Activated naive CD4-positive, alpha-beta T cell treated with anti-CD3 and anti-CD28 coated beads, Interleukin-2, amount 10 ng/mL, durations not matched to agents 7 days and 5 days (primary cell): ENCODE measurements around the gene GTPBP4.
A peak's percentile ranks its signal among the peaks of the same experiment; 100 is the strongest.

Source experiments
- CTCF ChIA-PET: fragments of 350-600 bp; sonication (Branson Sonifier 250); formaldehyde crosslinking; loops from one replicate; lab custom pipeline; 2021; ENCODE audit warnings: antibody characterized with exemption; lab: Charles Lee
- DNase-seq: peaks from one replicate; pipeline ENCODE4 v3.0.0-alpha.2; 2020
- H3K27ac Mint-ChIP-seq: one replicate; pipeline ENCODE4 v1.8.0; 2021; ENCODE audit warnings: mild to moderate bottlenecking, moderate library complexity, mixed read lengths
- H3K27me3 Mint-ChIP-seq: one replicate; pipeline ENCODE4 v1.8.0; 2021; ENCODE audit warnings: mild to moderate bottlenecking, mixed read lengths
- H3K36me3 Mint-ChIP-seq: one replicate; pipeline ENCODE4 v1.8.0; 2021; ENCODE audit warnings: mixed read lengths
- H3K4me1 Mint-ChIP-seq: one replicate; pipeline ENCODE4 v1.8.0; 2021; ENCODE audit warnings: mixed read lengths
- H3K4me3 Mint-ChIP-seq: one replicate; pipeline ENCODE4 v1.8.0; 2021; ENCODE audit warnings: mild to moderate bottlenecking, moderate library complexity, mixed read lengths
- H3K9me3 Mint-ChIP-seq: one replicate; pipeline ENCODE4 v1.8.0; 2021; ENCODE audit warnings: mixed read lengths

The GTPBP4 gene

GRCh38 chr10:987870-988666, at the start of gene GTPBP4:
Gene GTPBP4 (plus strand): TSS chr10:988434. CDS start chr10:988480, 46 bp downstream.
- CTCF ChIA-PET, result no interaction called here
- H3K27me3 Mint-ChIP-seq, result no peaks in the 10 kb centered on the region
- H3K4me1 Mint-ChIP-seq, result peaks cover 36% of the 10 kb centered on the region
- H3K4me3 Mint-ChIP-seq, result peak within 1 kb of the TSS; percentile 99
- peaks cover 19% of the 10 kb centered on the region for H3K36me3 Mint-ChIP-seq
- peak within 1 kb of the TSS; percentile 95 for H3K27ac Mint-ChIP-seq
- H3K9me3 Mint-ChIP-seq, result no peaks in the 10 kb centered on the region
- peak; percentile 99 for DNase-seq

GRCh38 chr10:938941-939678, 49.1 kb upstream of the GTPBP4 start:
- peak; percentile 31 for DNase-seq
- Mint-ChIP-seq H3K4me3 (no peak overlapping the region), H3K27ac (peak overlapping the region; percentile 64), H3K9me3 (no peaks in the 10 kb centered on the region), H3K36me3 (no peaks in the 10 kb centered on the region), H3K27me3 (peaks cover 8% of the 10 kb centered on the region), H3K4me1 (peaks cover 30% of the 10 kb centered on the region)
- CTCF ChIA-PET, result no interaction called here

- no peak overlapping the region for H3K27ac Mint-ChIP-seq
- CTCF ChIA-PET, result no interaction called here
- peaks cover 37% of the 10 kb centered on the region for H3K4me1 Mint-ChIP-seq
- no peaks in the 10 kb centered on the region for H3K36me3 Mint-ChIP-seq
- DNase-seq, result no peak
- H3K9me3 Mint-ChIP-seq, result no peaks in the 10 kb centered on the region
- no peak overlapping the region for H3K4me3 Mint-ChIP-seq
- peaks cover 6% of the 10 kb centered on the region for H3K27me3 Mint-ChIP-seq
These were observed 44.8 kb upstream of the GTPBP4 start for GRCh38 chr10:943334-944033.

- Mint-ChIP-seq H3K27ac (peak overlapping the region; percentile 51), H3K4me1 (peaks cover 29% of the 10 kb centered on the region), H3K4me3 (no peak overlapping the region), H3K9me3 (no peaks in the 10 kb centered on the region), H3K36me3 (no peaks in the 10 kb centered on the region), H3K27me3 (peaks cover 9% of the 10 kb centered on the region)
- DNase-seq, result peak; percentile 61
- CTCF ChIA-PET, result no interaction called here
These were observed 44.0 kb upstream of the GTPBP4 start for GRCh38 chr10:944034-944831.

- CTCF ChIA-PET, result no interaction called here
- Mint-ChIP-seq H3K4me1 (peaks cover 22% of the 10 kb centered on the region), H3K4me3 (no peak overlapping the region), H3K27me3 (peaks cover 10% of the 10 kb centered on the region), H3K27ac (no peak overlapping the region), H3K36me3 (no peaks in the 10 kb centered on the region), H3K9me3 (no peaks in the 10 kb centered on the region)
- DNase-seq, result no peak
These were observed 42.5 kb upstream of the GTPBP4 start for GRCh38 chr10:945778-946177.

- CTCF ChIA-PET, result no interaction called here
- no peak overlapping the region for H3K4me3 Mint-ChIP-seq
- no peak for DNase-seq
- H3K36me3 Mint-ChIP-seq, result no peaks in the 10 kb centered on the region
- no peak overlapping the region for H3K27ac Mint-ChIP-seq
- H3K27me3 Mint-ChIP-seq, result peaks cover 10% of the 10 kb centered on the region
- H3K9me3 Mint-ChIP-seq, result no peaks in the 10 kb centered on the region
- peaks cover 20% of the 10 kb centered on the region for H3K4me1 Mint-ChIP-seq
These were observed 41.2 kb upstream of the GTPBP4 start for GRCh38 chr10:947051-947450.

- peaks cover 15% of the 10 kb centered on the region for H3K4me1 Mint-ChIP-seq
- no peak overlapping the region for H3K4me3 Mint-ChIP-seq
- no peaks in the 10 kb centered on the region for H3K9me3 Mint-ChIP-seq
- no peak for DNase-seq
- CTCF ChIA-PET, result no interaction called here
- H3K36me3 Mint-ChIP-seq, result no peaks in the 10 kb centered on the region
- H3K27ac Mint-ChIP-seq, result no peak overlapping the region
- H3K27me3 Mint-ChIP-seq, result peaks cover 10% of the 10 kb centered on the region
These were observed 40.4 kb upstream of the GTPBP4 start for GRCh38 chr10:947881-948280.

GRCh38 chr10:948347-948746, 39.9 kb upstream of the GTPBP4 start:
- Mint-ChIP-seq H3K27ac (no peak overlapping the region), H3K36me3 (no peaks in the 10 kb centered on the region)
- CTCF ChIA-PET, result no interaction called here

GRCh38 chr10:949446-949845, 38.8 kb upstream of the GTPBP4 start:
- Mint-ChIP-seq H3K27ac (no peak overlapping the region), H3K36me3 (no peaks in the 10 kb centered on the region), H3K9me3 (no peaks in the 10 kb centered on the region), H3K4me3 (no peak overlapping the region), H3K4me1 (peaks cover 5% of the 10 kb centered on the region), H3K27me3 (peaks cover 20% of the 10 kb centered on the region)
- CTCF ChIA-PET, result no interaction called here
- DNase-seq, result no peak

More at GRCh38 chr10:948347-948746, 39.9 kb upstream of the GTPBP4 start:
- no peak for DNase-seq
- H3K4me1 Mint-ChIP-seq, result peaks cover 15% of the 10 kb centered on the region
- H3K4me3 Mint-ChIP-seq, result no peak overlapping the region
- no peaks in the 10 kb centered on the region for H3K9me3 Mint-ChIP-seq
- peaks cover 10% of the 10 kb centered on the region for H3K27me3 Mint-ChIP-seq

GRCh38 chr10:953836-954235, 34.4 kb upstream of the GTPBP4 start:
- Mint-ChIP-seq H3K36me3 (no peaks in the 10 kb centered on the region), H3K27me3 (peaks cover 20% of the 10 kb centered on the region), H3K9me3 (no peaks in the 10 kb centered on the region), H3K27ac (peak overlapping the region; percentile 31), H3K4me1 (no peaks in the 10 kb centered on the region), H3K4me3 (no peak overlapping the region)
- CTCF ChIA-PET, result no interaction called here
- DNase-seq, result no peak

- Mint-ChIP-seq H3K4me1 (no peaks in the 10 kb centered on the region), H3K27ac (no peak overlapping the region), H3K9me3 (no peaks in the 10 kb centered on the region), H3K36me3 (no peaks in the 10 kb centered on the region), H3K4me3 (no peak overlapping the region), H3K27me3 (peaks cover 24% of the 10 kb centered on the region)
- no peak for DNase-seq
- CTCF ChIA-PET, result no interaction called here
These were observed 33.8 kb upstream of the GTPBP4 start for GRCh38 chr10:954396-954795.

- Mint-ChIP-seq H3K4me1 (no peaks in the 10 kb centered on the region), H3K36me3 (no peaks in the 10 kb centered on the region), H3K9me3 (no peaks in the 10 kb centered on the region), H3K27me3 (peaks cover 30% of the 10 kb centered on the region), H3K27ac (no peak overlapping the region), H3K4me3 (no peak overlapping the region)
- CTCF ChIA-PET, result no interaction called here
- no peak for DNase-seq
These were observed 33.0 kb upstream of the GTPBP4 start for GRCh38 chr10:955127-955819.

GRCh38 chr10:955820-956217, 32.4 kb upstream of the GTPBP4 start:
- H3K27me3 Mint-ChIP-seq, result peaks cover 27% of the 10 kb centered on the region
- no peaks in the 10 kb centered on the region for H3K36me3 Mint-ChIP-seq
- H3K9me3 Mint-ChIP-seq, result no peaks in the 10 kb centered on the region
- H3K27ac Mint-ChIP-seq, result no peak overlapping the region
- H3K4me3 Mint-ChIP-seq, result no peak overlapping the region
- DNase-seq, result no peak
- CTCF ChIA-PET, result no interaction called here
- H3K4me1 Mint-ChIP-seq, result no peaks in the 10 kb centered on the region
